Stimulated activated CD8-positive, alpha-beta memory T cell treated with anti-CD3 and anti-CD28 coated beads, Interleukin-15, amount 100 ng/mL, for 24 hours (primary cell): ENCODE data around the gene MED13L.

ENCODE experiments used
- DNase-seq: peaks from one replicate; pipeline ENCODE4 v3.0.0-alpha.2; 2020; ENCODE audit warnings: low read depth

Gene MED13L

DNA sequence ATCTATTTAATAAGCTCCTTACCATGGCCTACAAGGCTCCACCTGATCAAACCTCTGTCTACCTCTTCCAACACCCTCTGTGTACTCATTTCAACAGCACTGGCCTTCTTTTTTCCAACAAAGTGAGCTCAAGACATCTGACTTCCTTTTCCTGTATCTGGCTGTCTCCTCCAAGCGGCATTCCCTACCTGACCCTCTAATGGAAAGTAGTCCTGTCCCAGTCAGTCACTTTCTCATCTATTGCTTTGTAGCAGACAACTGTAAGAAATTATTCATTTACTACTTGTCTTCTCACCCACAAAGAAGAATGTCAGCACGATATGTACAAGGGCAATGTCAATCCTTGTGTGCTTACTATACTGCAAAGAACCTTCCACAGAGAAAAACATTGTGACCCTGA, 149.6 kb downstream of the MED13L start:
- no peak for DNase-seq

DNA sequence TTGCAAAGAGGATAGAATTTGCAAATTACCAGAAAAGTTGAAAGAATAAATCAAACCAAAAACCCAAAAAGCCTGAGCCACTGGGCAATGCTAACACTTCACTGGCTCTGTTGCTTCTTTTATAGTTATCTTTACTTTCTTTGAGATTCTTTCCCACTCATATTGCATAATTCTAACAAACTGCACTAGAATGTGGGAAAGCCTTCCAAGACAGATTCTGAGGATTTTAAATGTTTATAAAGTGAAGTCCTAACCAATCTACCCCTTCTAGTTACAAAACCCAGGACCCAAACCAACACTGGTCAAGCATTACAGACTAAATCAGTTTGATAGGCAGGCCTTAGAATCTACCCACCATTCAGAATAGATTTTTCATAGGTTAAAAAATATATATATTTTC, 150.9 kb downstream of the MED13L start:
- DNase-seq, result no peak

DNA sequence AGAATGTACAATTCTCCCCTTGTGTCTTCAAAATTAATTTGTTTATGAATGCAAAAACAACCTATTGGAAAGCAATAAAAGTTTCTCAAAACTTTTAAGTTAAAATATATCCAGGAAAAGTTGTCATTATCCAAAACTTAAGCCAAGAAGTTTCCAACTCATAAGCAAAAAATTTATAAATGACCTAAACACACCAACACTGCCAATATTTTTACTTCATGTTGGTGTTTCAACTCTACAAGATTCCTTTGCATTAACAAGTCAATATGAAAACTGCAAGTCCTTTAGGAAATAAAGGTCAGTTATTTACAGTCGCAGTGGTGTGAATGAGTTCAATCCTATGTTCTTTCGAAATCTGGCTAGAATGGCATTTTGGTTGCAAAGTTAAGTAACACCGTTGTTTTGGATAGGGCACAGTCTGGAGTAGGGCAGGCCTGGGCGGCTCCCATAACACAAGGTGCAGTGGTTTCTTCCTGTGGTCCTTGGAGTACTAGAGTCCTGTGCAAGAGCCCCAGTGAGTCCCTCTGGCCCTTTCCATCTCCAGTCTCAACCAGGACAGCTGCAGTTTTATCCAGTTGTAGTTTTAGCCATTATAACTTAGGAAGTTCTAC, 151.4 kb downstream of the MED13L start:
- DNase-seq, result no peak

DNA sequence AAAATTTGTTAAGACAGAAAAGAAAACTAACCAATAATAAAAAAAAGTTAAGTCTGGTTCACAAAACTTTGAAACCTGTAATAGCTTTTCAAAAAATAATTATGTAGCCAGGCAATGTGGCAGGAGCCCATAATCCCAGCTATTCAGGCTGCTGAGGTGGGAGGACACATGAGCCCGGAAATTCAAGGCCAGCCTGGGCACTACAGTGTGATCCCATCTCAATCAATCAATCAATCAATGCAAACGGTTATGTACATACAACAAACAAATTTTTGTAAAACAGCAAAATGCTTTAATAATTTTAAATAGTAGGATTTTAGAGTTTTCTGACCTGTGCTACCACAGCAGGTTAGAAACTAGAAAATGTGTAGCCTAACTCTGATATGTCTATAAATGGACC, 152.4 kb downstream of the MED13L start:
- DNase-seq, result no peak

DNA sequence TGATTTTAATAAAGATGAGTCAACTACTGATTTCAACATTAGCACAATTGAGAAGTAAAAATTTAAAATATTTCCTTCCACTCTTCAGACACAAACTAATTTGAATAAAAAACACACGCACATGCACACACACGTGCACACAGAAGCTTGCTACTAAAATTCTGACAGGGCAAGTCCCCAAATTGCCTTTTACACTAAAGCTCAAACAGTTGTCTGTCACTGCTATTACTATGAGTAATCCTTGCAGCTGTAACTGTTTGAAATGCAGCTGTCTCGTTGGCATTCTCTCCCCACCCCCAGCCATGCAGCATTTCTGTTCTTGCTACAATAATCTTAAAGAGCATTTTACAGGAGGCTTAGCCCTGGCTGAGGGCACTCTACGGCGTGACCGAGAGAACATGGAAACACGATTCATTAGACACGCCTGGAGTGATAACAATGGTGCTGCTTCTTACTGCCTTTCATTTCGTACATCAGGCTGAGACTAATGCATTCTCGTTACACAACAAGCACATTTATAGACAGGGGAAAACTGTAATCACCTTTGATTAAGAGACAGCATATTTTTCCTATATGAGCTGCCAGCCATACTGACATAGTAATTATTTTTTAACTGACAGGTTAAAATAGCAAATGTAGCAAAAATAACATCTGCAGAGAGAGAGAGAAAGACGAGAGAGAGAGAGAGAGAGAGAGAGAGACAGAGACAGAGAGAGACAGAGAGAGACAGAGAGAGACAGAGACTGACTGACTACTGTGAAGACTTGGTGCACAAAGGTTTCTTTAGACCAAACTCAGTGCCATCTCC, 153.8 kb downstream of the MED13L start:
- DNase-seq, result no peak

DNA sequence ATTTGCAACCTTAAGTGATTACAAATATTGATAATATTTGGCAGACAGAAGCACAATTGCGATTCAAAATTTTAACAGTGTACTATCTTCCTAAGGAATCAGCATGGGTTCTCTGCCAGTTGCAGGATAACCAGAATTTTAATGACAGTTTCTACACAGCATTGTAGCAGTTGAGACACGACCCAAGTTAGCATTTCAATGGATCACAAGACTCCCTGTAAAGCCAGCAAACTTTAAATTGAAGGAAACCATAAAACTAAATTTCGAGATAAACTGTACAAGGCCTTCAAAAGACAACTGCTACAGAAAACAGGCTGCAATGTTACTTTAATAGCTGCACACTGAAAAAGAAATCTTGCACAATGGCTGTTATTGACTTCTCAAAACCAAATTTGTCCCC, 154.9 kb downstream of the MED13L start:
- DNase-seq, result no peak

DNA sequence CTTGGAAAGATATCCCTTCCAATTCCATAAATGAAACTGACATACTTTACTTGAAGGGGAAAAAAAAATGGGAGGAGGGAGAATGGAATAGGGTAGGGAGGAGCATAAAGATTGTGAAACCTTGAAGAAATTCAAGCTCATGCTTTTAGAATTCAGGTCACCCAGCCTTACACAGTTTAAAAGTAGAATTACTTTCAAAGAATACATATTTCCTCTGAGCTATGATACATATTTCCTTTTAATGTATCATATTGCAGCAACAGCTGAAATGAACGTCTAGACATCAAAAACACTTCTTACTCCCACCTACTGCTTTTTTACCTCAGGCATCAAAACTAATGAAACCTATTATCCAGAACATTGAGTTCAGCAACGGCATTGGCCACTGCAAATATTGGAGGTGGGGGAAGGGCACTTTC, 156.0 kb downstream of the MED13L start:
- DNase-seq, result no peak

DNA sequence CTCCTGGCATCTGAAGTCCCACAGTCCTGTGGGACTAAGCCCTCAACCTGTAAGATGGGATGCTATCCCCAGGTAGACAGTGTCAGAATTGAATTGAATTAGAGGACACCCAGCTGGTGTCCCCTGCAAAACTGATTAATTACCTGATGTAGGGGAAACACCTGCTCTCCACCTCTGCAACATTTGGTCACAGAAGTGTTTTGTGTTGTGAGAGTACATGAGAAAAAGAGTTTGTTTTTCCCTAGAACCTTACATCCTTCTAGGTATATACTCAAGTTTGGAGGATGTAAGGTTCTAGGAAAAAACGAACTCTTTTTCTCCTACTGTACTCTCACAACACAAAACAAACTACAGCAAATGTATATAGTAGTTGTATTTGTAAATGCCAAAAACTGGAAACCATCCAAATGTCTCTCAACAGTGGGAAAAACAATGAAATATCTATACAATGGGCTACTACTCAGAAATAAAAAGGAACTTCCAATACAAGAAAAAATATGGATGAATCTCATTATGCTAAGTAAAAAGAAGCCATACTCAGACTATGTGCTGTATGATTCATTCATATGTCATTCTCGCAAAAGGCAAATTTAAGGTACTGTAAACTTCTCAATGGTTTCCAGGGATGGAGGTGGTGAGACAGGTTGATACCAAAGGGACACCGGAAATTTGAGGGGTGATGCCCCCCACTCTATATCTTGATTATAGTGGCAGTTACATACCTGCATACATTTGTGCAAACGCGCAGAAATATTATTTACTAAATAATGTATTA, 160.7 kb downstream of the MED13L start:
- DNase-seq, result no peak

DNA sequence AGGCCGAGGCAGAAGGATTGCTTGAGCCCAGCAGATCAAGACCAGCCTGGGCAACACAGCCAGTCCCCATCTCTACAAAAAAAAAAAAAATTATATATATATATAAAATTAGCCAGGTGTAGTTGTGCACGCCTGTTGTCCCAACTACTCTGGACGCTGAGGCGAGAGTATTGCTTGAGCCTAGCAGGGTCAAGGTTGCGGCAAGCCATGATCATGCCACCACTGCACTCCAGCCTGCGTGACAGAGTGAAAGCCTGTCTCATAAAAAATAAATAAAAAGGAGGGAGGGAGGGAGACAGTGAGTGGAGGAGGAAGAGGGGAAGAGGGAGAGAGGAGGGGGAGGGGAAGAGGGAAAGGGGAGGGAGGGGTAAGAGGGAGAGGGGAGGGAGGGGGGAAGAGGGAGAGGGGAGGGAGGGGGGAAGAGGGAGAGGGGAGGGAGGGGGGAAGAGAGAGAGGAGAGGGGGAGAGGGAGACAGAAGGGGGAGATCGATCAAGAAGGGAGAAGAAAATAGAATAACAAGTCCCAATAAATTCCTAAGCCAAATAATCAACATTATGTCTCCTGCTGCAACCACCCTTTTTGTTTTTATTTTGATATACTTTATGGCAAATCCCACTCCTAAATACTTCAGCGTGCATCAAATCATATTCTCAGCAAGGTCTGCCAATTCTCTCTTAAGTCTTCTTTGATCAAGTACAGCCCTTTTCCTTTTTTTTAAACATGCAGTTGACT, 163.9 kb downstream of the MED13L start:
- DNase-seq, result no peak

DNA sequence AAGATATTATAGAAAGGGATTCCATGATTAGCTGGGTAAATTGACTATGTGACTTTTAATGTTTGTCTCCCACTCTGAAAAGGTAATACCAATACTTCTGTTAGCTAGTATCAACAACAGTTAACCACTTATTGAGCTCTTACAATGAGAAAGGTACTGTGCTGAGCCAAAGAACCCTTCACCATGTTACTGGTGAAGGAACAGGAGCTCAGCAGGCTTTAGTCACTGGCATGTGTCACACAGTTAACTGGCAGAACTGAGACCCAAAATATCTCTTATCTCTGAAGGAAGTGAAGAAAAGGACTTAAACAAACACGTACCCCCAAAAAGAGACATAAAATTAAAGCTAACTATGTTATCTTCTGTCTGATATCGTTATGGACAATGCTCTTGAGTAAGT, 170.6 kb downstream of the MED13L start:
- DNase-seq, result no peak

DNA sequence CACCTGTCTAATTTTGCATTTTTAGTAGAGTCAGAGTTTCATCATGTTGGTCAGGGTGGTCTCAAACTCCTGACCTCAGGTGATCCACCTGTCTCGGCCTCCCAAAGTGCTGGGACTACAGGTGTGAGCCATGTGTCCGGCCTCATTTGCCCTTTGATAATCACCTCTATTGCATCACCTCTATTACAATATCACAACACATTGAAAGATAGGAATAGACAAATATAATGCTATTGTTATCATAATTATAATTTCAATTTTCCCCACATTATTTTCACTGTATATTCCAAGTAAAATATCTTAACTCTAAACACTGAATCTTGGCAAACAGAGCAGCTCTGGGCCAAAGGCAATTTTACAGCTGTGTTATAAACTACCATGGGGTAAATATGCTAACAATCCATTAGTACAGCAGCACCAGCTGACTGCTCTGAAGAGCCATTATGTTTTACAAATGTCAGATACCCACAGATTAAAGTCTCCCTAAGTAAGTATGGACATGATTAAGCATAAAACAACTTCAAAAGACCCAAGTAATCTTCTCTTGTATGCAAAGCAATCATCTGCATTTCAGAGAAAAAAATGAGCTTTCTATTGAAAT, 173.2 kb downstream of the MED13L start:
- no peak for DNase-seq

DNA sequence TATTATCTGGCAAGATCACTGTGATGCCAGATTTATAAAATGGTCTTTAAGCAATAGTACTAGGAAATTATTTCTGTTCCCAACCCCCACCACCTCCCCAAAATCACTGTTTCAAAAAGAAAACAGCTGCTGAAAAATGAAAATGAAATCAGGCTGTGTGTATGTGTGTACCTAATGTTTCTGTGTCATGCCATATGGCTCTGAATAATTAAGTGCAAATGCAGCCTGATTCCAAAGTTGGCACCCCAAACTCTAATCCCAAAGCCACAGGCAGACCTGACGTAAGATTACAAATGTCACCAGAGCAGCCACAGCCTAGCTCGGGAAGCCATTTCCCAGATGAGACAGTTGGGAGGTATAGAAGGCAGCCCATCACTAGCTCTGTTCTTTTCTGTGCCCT, 175.5 kb downstream of the MED13L start:
- no peak for DNase-seq

DNA sequence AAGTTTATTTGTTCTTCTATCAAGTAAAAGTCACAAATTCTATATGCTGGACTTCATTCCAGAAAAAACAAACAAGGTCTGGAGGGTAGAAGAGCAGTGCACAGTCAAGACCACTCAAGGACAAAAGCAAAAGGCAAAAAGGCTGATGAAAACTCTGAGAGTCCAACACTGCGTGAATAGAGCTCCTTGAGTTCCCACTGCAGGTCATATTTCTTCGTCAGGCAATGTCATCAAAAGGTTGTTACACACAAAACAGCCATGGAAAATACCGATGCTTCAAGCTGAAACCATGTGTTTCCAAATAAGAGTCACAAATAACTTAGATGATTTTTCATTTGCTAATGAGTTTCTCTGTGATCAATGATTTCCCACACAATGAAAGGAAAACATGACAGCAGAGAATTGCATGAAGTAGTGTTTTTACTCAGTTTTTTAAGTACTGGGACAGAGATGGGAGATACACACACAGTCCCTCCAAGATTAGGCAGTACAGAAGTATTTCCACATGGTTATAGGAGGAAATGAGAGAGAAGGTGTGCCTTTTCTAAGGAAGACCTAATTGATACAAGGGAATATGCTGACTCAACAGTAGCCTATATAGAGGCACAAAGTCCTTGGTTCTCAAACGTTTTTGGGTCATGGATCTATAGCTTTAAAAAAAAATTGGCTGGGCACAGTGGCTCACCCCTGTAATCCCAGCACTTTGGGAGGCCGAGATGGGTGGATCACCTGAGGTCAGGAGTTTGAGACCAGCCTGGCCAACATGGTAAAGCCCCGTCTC, 177.7 kb downstream of the MED13L start:
- DNase-seq, result no peak

DNA sequence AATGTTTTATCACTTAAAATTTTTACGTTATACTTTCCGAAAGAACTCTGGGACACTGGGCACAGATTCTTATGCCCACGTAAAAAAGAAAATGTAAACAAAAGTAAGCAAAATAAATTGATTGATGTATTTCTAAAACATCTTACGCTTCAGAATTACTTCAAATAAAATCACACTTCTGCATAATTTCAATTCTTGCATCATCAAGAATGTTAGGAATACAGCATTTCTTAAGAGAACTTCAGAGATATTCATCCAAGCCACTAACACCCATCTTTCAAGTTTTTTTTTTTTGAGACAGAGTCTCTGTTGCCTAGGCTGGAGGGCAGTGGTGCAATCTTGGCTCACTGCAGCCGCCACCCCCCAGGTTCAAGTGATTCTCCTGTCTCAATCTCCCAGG, 180.6 kb downstream of the MED13L start:
- no peak for DNase-seq

DNA sequence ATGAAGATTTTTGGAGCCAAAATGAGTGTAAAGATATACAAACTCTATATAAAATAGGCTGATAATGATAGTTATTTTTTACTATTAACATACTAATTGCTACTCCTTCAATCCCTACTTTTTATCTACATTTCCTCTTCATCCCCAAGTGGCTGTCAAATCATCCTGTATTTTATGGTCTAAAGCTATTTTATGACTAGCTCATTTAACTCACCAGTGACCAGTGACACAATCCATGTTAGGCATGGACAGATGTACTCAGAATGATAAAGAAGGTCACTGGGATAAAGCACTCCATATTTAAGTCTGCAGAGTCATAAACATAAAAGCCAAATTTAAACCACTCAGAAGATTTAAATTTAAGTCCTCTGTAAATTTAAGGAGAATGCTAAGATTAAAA, 183.0 kb downstream of the MED13L start:
- DNase-seq, result no peak

DNA sequence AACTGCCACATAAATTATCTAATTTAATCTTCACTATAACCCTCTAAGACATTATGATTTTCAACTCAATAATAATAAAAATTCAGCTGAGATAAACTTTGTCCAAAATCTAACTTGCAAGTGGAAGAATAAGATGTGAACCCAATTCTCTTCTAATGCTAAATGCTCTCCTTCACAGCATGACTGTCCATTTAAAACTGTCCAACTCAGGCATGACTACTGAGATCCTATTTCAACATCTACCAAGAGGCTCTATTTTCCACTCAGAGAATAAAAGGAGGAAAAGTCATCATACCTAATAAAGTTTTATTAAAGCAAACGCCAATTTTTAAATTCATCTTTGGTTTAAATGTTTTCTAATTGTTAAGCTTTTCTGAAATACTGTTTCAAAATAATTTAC, 183.6 kb downstream of the MED13L start:
- no peak for DNase-seq

DNA sequence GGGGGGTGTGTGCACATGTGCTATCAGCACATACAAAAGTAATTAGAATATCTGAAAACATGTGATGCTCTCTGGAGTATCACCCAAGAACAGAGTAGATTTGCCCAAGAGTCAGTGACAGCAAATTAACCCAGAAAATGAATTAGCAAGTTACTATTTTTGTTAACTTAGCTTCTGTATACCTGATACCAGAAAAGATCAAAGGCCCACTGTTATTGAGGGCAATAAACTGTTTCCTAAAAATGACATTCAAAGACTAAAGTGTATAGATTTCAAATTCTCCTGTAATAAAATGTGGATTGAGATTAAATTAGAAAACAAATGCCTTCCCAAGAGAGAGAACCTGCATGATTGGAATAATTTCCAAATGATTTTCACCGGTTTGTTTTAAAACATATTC, 184.7 kb downstream of the MED13L start:
- DNase-seq, result no peak

DNA sequence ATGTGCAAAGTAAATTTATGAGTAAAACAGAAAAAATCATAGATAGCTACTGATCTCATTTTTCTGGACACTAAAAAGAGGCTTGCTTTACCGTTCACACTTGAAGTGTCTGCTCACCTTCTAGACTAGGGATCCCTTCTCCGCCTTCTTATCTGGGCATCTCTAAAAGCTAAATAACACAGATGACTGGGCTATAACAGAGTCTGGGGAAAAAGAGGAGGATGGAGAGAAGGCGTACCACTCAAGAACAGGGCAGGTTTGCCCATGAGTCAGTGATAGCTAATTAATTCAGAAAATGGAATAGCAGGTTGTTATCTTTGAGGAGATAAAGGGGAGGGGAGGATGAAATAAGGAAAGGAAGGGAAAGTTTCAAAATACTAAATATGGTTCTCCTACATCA, 185.3 kb downstream of the MED13L start:
- no peak for DNase-seq

DNA sequence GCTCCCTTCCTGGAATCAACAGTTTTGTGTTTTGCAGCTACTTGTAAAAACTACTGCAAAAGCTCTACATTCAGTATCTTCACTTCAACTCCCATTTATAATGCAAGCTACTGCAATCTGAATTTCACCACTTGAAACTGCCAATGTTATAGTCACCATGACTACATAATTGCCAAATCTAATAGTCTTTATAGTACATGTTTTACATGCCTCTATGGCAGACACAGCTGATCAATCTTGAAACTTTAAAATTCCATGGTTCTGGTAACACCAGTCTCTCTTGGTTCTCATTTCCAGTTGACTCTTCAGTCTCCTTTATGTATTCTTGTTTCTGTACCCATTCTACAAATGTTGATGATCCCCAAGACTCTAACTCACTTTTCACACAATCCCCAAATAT, 185.9 kb downstream of the MED13L start:
- DNase-seq, result no peak

DNA sequence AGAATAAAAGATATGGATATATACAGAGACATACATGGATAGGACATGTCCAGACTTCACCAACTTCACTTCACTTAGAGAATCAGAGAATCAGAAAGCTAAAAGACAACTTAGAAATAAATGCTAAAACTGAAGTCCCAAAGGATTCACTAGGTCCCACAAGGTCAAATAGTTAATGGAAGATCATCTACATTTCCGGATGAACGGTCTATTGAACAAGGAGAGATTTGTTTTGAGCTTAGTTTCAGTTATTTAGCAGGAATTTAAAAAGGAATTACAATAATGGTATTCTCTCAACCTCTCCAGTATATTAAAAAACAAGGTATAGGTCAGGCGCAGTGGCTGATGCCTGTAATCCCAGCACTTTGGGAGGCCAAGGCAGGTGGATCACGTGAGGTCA, 187.0 kb downstream of the MED13L start:
- no peak for DNase-seq

DNA sequence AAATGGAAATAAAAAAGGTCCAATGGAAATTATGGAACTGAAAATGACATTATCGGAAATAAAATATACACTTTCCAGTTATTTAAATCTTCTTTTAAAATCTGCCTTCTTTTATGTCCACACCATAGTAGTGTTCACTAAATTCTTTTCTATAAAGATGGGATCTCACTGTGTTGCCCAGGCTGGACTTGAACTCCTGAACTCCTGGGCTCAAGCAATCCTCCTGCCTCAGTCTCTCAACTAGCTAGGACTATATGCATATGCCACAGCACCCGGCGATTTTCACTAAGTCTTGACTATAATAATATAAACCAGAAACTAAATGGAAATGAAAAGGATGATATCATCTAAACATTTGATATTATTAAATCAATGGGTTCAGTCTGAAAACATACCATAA, 188.4 kb downstream of the MED13L start:
- no peak for DNase-seq
